Activated CD8-positive, alpha-beta T cell treated with anti-CD3 and anti-CD28 coated beads, Interleukin-2, amount 10 ng/mL, durations not matched to agents 7 days and 5 days (primary cell): Measurements from ENCODE around the gene PDSS2. TPM values are rescaled to one million over a fixed set of nuclear protein-coding genes. Genes with fewer than 3 reads are reported as not detected.

Source experiments
- ATAC-seq: fragments of 150-1000 bp; cut with Tn5 transposase; one replicate; pipeline ENCODE4 v1.10.0; 2021; ENCODE audit warnings: moderate library complexity
- CTCF ChIA-PET: fragments of 350-600 bp; sonication (Branson Sonifier 250); formaldehyde crosslinking; loops from one replicate; lab custom pipeline; 2021; ENCODE audit warnings: antibody characterized with exemption; lab: Charles Lee
- POLR2A ChIA-PET: fragments of 350-600 bp; sonication (Branson Sonifier 250); formaldehyde crosslinking; loops from one replicate; lab custom pipeline; 2021; ENCODE audit warnings: antibody characterized with exemption; lab: Charles Lee
- DNase-seq: peaks from one replicate; pipeline ENCODE4 v3.0.0-alpha.2; 2020
- H3K27ac Mint-ChIP-seq: one replicate; pipeline ENCODE4 v1.8.0; 2021; ENCODE audit warnings: mild to moderate bottlenecking, mixed read lengths
- H3K27me3 Mint-ChIP-seq: one replicate; pipeline ENCODE4 v1.8.0; 2021; ENCODE audit warnings: low read depth, mixed read lengths
- H3K36me3 Mint-ChIP-seq: one replicate; pipeline ENCODE4 v1.8.0; 2021; ENCODE audit warnings: low read depth, mixed read lengths
- H3K4me1 Mint-ChIP-seq: one replicate; pipeline ENCODE4 v1.8.0; 2021; ENCODE audit warnings: low read depth, mixed read lengths
- H3K4me3 Mint-ChIP-seq: one replicate; pipeline ENCODE4 v1.8.0; 2021; ENCODE audit warnings: mild to moderate bottlenecking, mixed read lengths
- H3K9me3 Mint-ChIP-seq: one replicate; pipeline ENCODE4 v1.8.0; 2022; ENCODE audit warnings: mixed read lengths; ENCODE audit not compliant: insufficient read depth
- total RNA-seq, 2 experiments: library from RNA; stranded (reverse); gene quantifications; one replicate each; pipeline ENCODE4 v1.2.3, GENCODE V29; 2021

The PDSS2 gene
- total RNA-seq, 2 experiments from 2014 or later = 14.2 to 14.6 TPM

DNA sequence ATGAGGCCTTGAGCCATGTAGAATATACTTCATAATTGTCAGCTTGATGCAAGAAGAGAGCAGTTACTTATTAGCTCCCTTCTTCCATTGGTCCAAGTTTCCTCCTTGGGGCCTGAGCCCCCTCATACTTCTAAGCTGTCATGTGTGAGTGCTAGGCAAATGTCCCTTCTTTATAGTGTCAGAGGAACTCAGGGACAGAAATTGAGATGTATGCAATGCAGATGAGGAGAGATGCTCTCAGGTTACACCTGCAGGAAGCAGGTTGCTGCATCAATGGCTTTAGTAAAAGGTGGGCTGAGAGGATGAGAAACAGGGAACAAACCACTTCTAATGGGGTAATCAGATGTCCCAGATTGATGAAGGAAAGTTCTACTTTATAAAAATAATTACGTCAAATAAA is 6.7 kb upstream of the PDSS2 start:
- H3K4me3 Mint-ChIP-seq = no peak overlapping the region
- ChIA-PET POLR2A (no interaction called here), CTCF (interaction anchor here (1.4 kb wide), 1 partner anchor 12 kb away, joined by 4 read pairs; no protein-coding TSS in a partner anchor)
- no peak overlapping the region for H3K27ac Mint-ChIP-seq
- ATAC-seq (no peak), DNase-seq (no peak)
- no peaks in the 10 kb centered on the region for H3K4me1 Mint-ChIP-seq
- H3K27me3 Mint-ChIP-seq = peaks cover 23% of the 10 kb centered on the region
- H3K36me3 Mint-ChIP-seq = no peaks in the 10 kb centered on the region
- no peaks in the 10 kb centered on the region for H3K9me3 Mint-ChIP-seq

DNA sequence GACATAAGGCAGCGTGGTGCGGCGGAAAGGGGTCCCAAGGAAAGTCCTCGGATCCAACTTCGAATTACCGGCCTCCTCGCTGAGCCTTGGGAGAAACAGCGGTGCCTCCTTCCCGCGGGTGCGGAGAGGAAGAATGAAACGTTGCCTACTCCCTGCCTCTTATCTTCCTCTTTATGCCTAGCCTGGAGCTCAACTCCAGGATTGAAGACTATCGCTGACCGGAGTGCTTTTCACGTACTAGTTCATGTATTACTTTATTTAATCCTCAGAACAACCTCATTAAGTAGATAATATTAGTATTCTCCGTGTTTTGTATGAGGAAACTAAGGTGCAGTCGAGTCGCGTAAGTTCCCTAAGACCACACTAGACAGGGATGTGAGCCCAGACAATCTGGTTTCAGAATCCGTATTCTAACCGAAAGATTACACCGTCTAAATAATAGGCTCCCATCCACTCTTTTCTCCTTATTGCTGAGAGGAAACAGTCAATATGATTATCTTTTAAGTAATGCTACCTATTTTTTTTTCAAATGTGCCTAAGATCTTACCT is 793 bp upstream of the PDSS2 start:
- no peak for ATAC-seq
- POLR2A ChIA-PET = interaction anchor here (0.8 to 1.8 kb wide), 16 partner anchors 8 to 363 kb away, joined by 3 to 26 read pairs (median 4); partner anchors contain the start of genes SCML4 and SOBP
- H3K4me3 Mint-ChIP-seq = peak overlapping the region; percentile 95
- peak overlapping the region; percentile 95 for H3K27ac Mint-ChIP-seq
- CTCF ChIA-PET = interaction anchor here (0.6 to 3.4 kb wide), 12 partner anchors 12 to 795 kb away, joined by 3 to 30 read pairs (median 4); no protein-coding TSS in a partner anchor
- H3K9me3 Mint-ChIP-seq = no peaks in the 10 kb centered on the region
- peaks cover 20% of the 10 kb centered on the region for H3K4me1 Mint-ChIP-seq
- H3K36me3 Mint-ChIP-seq = peaks cover 6% of the 10 kb centered on the region
- no peak for DNase-seq
- H3K27me3 Mint-ChIP-seq = peaks cover 2% of the 10 kb centered on the region

DNA sequence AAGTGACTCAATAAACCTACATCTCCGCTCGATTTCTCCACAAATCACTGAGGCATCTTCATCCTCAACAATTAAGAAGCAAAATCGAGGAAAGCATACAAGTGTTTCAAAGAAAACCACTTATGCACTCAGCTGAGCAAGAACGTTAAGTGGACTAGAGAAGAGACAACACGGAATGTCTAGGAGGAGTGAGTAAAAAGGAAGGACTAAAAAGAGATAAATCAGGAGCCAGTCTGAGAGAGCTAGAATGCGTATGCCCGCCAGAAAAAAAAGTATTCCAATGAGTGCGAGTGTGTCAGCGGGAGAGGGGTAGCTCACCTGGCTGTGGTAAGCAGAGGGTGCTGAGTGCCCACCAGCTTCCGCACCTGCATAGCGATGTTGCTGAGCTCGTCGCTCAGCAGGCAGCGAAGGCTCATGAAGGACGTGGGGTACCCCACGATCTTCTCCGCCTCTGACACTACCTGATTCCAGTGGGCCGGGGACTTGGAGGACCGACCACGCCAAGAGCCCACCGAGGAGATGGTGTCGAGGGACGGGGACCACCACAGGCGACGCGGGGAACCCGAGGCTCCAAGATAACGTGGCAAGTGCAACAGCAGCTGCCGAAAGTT is 587 bp downstream of the PDSS2 start:
- Mint-ChIP-seq H3K9me3 (no peaks in the 10 kb centered on the region), H3K36me3 (peaks cover 8% of the 10 kb centered on the region), H3K27me3 (peaks cover 2% of the 10 kb centered on the region), H3K4me3 (peak overlapping the region; percentile 95), H3K4me1 (peaks cover 22% of the 10 kb centered on the region), H3K27ac (peak overlapping the region; percentile 95)
- ATAC-seq = peak; percentile 39
- DNase-seq = peak; percentile 46
- CTCF ChIA-PET = interaction anchor here (0.6 to 3.4 kb wide), 16 partner anchors 13 to 796 kb away, joined by 3 to 30 read pairs (median 4); no protein-coding TSS in a partner anchor
- POLR2A ChIA-PET = interaction anchor here (0.6 to 1.8 kb wide), 21 partner anchors 10 to 266 kb away, joined by 3 to 26 read pairs (median 4); partner anchors contain the start of gene SOBP

DNA sequence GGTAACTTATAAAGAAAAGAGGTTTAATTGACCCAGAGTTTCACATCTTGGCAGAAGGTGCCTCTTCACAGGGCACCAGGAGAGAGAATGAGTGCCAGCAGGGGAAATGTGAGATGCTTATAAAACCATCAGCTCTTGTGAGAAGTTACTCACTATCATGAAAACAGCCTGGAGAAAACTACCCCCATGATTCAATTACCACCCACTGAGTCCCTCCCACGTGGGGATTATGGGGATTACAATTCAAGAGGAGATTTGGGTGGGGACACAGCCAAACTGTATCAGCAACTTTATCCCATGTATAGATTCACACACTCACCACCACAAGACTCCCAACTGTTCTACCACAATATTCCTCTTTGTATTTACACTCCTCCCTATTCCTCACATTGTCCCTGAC is 10.6 kb downstream of the PDSS2 start:
- peaks cover 53% of the 10 kb centered on the region for H3K36me3 Mint-ChIP-seq
- ATAC-seq (no peak), DNase-seq (no peak)
- no peaks in the 10 kb centered on the region for H3K27me3 Mint-ChIP-seq
- CTCF ChIA-PET = no interaction called here
- peaks cover 24% of the 10 kb centered on the region for H3K9me3 Mint-ChIP-seq
- POLR2A ChIA-PET = no interaction called here
- H3K4me3 Mint-ChIP-seq = no peak overlapping the region
- H3K4me1 Mint-ChIP-seq = no peaks in the 10 kb centered on the region
- no peak overlapping the region for H3K27ac Mint-ChIP-seq

DNA sequence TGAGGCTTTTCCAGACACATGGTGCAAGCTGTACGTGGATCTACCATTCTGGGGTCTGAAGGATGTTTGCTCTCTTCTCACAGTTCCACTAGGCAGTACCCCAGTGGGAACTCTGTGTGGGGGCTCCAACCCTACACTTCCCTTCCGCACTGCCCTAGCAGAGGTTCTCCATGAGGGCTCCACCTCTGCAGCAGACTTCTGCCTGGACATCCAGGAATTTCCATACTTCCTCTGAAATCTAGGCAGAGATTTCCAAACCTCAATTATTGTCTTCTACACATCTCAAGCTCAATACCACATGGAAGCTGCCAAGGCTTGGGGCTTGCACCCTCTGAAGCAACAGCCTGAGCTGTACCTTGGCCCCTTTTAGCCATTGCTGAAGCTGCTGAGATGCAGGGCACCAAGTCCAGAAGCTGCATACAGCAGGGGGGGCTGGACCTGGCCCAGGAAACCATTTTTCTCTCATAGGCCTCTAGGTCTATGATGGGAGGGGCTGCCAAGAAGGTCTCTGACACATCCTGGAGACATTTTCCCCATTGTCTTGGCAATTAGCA is 11.6 kb downstream of the PDSS2 start:
- peaks cover 24% of the 10 kb centered on the region for H3K9me3 Mint-ChIP-seq
- DNase-seq (no peak), ATAC-seq (no peak)
- H3K4me3 Mint-ChIP-seq = no peak overlapping the region
- H3K4me1 Mint-ChIP-seq = no peaks in the 10 kb centered on the region
- no peak overlapping the region for H3K27ac Mint-ChIP-seq
- ChIA-PET POLR2A (no interaction called here), CTCF (no interaction called here)
- peaks cover 48% of the 10 kb centered on the region for H3K36me3 Mint-ChIP-seq
- no peaks in the 10 kb centered on the region for H3K27me3 Mint-ChIP-seq

DNA sequence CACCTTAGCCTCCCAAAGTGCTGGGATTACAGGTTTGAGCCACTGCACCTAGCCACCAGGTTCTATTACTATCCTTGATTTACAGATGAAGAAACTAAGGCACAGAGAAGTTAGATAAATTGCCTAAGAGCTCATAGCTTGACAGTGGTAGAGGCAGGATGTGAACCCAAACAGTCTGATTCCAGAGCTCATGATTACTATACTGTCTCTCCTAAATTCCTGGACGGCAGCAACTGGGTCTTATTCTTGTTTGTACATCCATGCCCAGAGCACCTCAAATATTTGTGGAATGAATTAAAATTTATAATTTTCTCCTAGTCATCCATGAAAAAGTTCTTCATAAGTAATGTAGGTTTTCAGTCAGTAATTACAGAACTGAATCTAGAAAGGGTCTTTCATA is 15.1 kb downstream of the PDSS2 start:
- H3K27ac Mint-ChIP-seq = no peak overlapping the region

DNA sequence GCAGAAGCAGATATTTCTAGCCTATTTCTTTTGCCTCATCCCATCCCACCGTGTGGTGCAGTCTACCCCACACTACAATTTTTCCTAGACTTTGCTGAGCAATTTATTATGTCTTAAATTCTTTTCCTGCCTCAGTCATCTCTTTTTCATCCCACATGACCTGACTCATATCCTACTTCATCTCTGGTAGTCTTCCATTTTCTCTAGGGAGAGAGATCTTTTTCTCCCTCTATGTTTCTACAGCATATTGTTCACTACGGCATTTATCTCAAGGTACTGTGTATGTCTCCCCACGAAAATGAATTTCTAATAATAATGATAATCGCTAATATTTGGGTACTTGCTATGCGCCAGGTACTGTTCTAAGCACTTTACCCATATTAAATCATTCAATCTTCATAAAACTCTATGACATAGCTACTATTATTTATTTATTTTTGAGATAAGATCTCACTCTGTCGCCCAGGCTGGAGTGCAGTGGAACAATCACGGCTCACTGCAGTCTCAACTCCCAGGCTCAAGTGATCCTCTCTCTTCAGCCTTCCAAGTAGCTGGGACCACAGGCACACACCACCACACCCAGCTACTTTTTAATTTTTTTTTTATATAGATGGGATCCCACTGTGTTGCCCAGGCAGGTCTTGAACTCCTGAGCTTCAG is 15.6 kb downstream of the PDSS2 start:
- Mint-ChIP-seq H3K9me3 (peaks cover 20% of the 10 kb centered on the region), H3K4me1 (no peaks in the 10 kb centered on the region), H3K27me3 (no peaks in the 10 kb centered on the region), H3K36me3 (peaks cover 32% of the 10 kb centered on the region), H3K27ac (no peak overlapping the region), H3K4me3 (no peak overlapping the region)
- ChIA-PET CTCF (interaction anchor here (2.2 kb wide), 1 partner anchor 16 kb away, joined by 8 read pairs; the partner anchor contains the start of gene PDSS2), POLR2A (interaction anchor here (1.1 kb wide), 1 partner anchor 16 kb away, joined by 4 read pairs; the partner anchor contains the start of gene PDSS2)
- DNase-seq (no peak), ATAC-seq (no peak)

More for the DNA sequence above, 15.1 kb downstream of the PDSS2 start:
- Mint-ChIP-seq H3K27me3 (no peaks in the 10 kb centered on the region), H3K4me1 (no peaks in the 10 kb centered on the region), H3K36me3 (peaks cover 33% of the 10 kb centered on the region), H3K4me3 (no peak overlapping the region), H3K9me3 (peaks cover 21% of the 10 kb centered on the region)
- CTCF ChIA-PET = interaction anchor here (2.2 kb wide), 1 partner anchor 16 kb away, joined by 8 read pairs; the partner anchor contains the start of gene PDSS2
- POLR2A ChIA-PET = interaction anchor here (1.1 kb wide), 1 partner anchor 15 kb away, joined by 4 read pairs; the partner anchor contains the start of gene PDSS2
- ATAC-seq = no peak
- DNase-seq = no peak

DNA sequence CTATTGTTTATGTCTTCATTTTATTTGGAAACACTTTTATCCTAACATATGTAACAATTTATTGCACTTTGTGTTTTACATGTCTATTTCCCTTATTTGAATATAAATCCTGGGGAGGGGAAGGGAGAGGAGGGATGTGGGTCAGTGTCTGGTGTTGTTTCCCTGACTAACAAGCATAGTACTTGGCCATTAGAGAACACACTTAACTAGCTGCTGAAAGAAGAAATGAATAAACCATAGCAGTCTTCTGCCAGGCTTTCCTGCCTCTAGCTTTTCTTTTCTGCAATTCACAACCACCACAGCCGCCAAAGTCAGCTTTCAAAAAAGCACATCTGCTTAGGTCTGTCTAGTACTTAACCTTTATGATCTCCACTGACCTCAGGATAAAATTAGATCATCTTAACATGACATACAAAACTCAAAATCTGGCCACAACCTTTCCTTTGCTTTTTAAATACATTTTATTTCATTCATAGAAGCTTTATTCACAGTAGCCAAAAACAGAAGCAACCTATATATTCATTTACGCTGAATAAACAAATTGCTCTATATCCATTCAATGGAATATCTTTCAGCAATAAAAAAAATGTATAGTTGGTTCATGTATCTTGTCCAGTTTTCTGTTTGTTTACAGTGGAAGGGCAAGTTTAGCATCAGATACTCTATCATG is 16.3 kb downstream of the PDSS2 start:
- ChIA-PET CTCF (interaction anchor here (2.2 kb wide), 1 partner anchor 17 kb away, joined by 8 read pairs; the partner anchor contains the start of gene PDSS2), POLR2A (no interaction called here)
- H3K4me1 Mint-ChIP-seq = no peaks in the 10 kb centered on the region
- no peak overlapping the region for H3K27ac Mint-ChIP-seq
- H3K36me3 Mint-ChIP-seq = peaks cover 27% of the 10 kb centered on the region
- DNase-seq (no peak), ATAC-seq (no peak)
- H3K4me3 Mint-ChIP-seq = no peak overlapping the region
- peaks cover 13% of the 10 kb centered on the region for H3K9me3 Mint-ChIP-seq
- no peaks in the 10 kb centered on the region for H3K27me3 Mint-ChIP-seq

DNA sequence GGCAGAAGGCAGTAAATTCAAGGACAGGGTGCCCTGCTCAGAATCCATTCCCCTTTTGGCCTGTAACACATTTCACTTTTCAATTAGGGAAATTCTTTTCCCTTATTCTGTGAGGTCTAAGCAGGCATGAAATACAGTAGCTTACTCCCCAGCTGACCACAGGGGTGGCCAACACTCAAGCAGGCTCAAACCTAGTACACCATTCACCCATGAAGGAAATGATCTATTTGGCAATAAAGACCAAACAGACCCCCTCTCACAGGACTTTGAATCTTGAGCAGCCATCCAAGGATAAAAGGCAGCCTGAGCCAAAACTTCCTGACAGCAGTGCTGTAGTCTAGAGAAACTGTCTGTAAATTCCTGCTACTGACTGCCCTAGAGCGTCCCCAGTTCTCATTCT is 17.7 kb downstream of the PDSS2 start:
- Mint-ChIP-seq H3K9me3 (peaks cover 4% of the 10 kb centered on the region), H3K27me3 (no peaks in the 10 kb centered on the region), H3K27ac (no peak overlapping the region), H3K4me1 (peaks cover 4% of the 10 kb centered on the region), H3K4me3 (no peak overlapping the region), H3K36me3 (peaks cover 18% of the 10 kb centered on the region)
- DNase-seq (no peak), ATAC-seq (no peak)
- ChIA-PET CTCF (no interaction called here), POLR2A (no interaction called here)

DNA sequence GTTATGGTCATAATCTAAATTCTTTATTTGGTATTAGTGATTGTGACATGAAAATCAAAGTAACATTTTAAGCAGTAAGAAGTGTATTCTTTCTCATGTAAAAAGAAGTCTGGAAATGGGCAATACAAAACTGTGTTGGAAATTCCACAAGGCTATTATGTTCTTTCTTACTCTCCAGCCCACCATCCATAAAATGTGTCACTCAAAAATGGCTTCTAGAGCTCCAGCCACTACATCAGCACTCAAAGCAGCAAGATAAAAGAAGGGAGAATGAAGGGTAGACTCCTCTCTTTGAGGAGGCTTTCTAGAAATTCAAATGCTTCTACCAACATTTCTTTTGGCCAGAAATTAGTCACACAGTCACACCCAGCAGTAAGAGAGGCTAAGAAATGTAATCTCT is 18.4 kb downstream of the PDSS2 start:
- no peak for DNase-seq

DNA sequence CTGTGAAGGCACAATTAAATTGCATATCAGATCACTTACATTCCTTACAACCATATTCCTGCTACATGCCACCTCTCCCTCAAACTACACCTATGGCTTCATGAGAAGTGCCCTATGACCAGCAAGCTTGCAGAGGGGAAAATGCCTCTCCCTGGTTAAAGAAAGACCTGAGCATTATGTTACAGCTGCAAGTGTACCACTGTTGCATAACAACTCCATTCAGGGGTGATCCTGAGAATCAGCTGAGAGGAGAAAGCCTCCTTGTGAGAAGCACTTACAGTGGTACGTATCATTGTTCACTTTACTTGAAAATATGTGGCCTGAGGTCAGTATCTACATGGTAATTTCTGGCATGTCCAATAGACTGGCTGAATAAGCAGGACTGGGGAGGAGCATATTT is 20.0 kb downstream of the PDSS2 start:
- Mint-ChIP-seq H3K4me1 (peaks cover 4% of the 10 kb centered on the region), H3K27me3 (no peaks in the 10 kb centered on the region), H3K27ac (no peak overlapping the region), H3K9me3 (no peaks in the 10 kb centered on the region), H3K36me3 (peaks cover 8% of the 10 kb centered on the region), H3K4me3 (no peak overlapping the region)
- POLR2A ChIA-PET = interaction anchor here (0.6 kb wide), 1 partner anchor 20 kb away, joined by 3 read pairs; no protein-coding TSS in a partner anchor
- CTCF ChIA-PET = interaction anchor here (1.2 kb wide), 1 partner anchor 19 kb away, joined by 3 read pairs; no protein-coding TSS in a partner anchor
- ATAC-seq (no peak), DNase-seq (no peak)

More for the DNA sequence above, 18.4 kb downstream of the PDSS2 start:
- peaks cover 14% of the 10 kb centered on the region for H3K36me3 Mint-ChIP-seq
- ChIA-PET CTCF (no interaction called here), POLR2A (no interaction called here)
- no peaks in the 10 kb centered on the region for H3K27me3 Mint-ChIP-seq
- H3K4me1 Mint-ChIP-seq = peaks cover 4% of the 10 kb centered on the region
- no peak overlapping the region for H3K4me3 Mint-ChIP-seq
- no peak for ATAC-seq
- no peak overlapping the region for H3K27ac Mint-ChIP-seq
- H3K9me3 Mint-ChIP-seq = no peaks in the 10 kb centered on the region
